HG02642 (cell line): ENCODE measurements around the gene HMGN2.

Experiments
- ATAC-seq: cut with Tn5 transposase; IDR thresholded peaks from one replicate; pipeline ENCODE4 v1.9.1; 2021; ENCODE audit warnings: mild to moderate bottlenecking; ENCODE audit not compliant: unreplicated experiment, poor library complexity

HMGN2 gene

DNA sequence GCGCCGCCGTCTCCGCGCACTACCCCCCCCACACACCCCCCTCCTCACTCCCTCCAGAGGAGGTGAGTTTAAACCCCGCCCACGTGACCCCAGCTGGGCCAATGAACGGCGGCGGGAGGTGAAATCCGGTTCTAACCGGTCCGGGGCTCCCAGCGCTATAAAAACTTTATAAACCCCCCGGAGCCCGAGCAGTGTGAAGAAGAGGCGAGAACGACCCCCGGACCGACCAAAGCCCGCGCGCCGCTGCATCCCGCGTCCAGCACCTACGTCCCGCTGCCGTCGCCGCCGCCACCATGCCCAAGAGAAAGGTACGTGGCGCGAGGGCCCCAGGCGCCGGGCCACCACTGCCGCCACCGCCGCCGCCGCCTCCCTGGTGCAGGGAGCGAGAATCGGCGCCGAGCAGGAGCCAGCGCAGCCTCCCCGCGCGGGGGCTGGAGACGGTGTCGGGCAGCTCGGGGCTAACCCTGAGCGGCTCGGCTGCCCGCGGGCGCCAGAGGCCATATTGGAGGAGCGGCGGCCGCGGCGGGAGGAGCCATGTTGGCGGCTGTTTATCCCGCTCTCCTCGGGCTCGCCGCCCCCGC lies at the start of gene HMGN2:
TSS of gene HMGN2 (plus strand) at position 121 of the 581 bp plus-strand sequence. CDS start at position 294, 173 bp downstream.
- peak; percentile 62 for ATAC-seq

- ATAC-seq: no peak
Observed at GRCh38 chr1:26429721-26430120, 42.5 kb upstream of the HMGN2 start.

GRCh38 chr1:26431979-26432695 lies 40.1 kb upstream of the HMGN2 start, which contains the start of gene DHDDS:
TSS of gene DHDDS (plus strand) at chr1:26432321. CDS start at chr1:26432946, 625 bp downstream.
- ATAC-seq: peak; percentile 98

GRCh38 chr1:26432793-26433192 lies 39.4 kb upstream of the HMGN2 start:
- no peak for ATAC-seq

GRCh38 chr1:26434161-26434752 lies 38.0 kb upstream of the HMGN2 start:
- ATAC-seq: no peak

- no peak for ATAC-seq
Observed at GRCh38 chr1:26438041-26438440, 34.2 kb upstream of the HMGN2 start.

DNA sequence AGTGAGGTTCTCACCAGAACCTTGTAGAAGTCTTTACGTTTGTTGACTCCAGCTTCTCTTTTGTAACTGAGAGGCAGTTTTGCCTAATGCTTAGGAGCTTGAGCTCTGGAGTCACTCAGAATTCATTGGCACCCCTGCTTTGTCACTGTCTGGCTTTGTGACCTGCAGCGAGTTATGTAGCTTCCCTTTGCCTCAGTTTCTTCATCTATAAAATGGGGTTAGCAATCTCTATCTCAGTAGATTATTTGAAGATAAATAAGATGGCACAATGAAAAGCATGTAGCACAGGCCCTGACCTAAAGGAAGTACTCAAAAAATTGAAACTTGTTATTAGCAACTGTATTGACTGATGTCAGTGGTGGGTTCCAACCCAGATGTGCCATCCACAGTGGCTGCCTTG lies 32.0 kb upstream of the HMGN2 start:
- no peak for ATAC-seq

DNA sequence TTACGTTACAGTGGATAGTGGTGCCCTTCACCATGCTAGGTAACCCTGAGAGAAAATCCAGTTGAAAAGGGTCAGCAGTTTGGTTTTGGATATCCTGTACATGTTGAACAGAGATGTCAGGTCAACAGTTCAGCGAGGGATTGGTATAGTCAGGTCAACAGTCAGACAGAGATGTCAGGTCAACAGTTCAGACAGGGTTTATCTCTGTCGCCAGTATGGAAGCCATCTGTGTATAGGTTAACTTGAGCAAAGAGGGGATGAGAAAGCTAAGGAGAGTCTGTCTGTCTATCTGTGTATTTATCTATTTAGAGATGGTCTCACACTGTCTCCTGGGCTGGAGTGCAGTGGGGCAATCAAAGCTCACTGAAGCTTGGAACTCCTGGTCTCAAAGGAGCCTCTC lies 22.4 kb upstream of the HMGN2 start:
- ATAC-seq: no peak

- ATAC-seq: no peak
Observed at GRCh38 chr1:26450908-26451307, 21.3 kb upstream of the HMGN2 start.

DNA sequence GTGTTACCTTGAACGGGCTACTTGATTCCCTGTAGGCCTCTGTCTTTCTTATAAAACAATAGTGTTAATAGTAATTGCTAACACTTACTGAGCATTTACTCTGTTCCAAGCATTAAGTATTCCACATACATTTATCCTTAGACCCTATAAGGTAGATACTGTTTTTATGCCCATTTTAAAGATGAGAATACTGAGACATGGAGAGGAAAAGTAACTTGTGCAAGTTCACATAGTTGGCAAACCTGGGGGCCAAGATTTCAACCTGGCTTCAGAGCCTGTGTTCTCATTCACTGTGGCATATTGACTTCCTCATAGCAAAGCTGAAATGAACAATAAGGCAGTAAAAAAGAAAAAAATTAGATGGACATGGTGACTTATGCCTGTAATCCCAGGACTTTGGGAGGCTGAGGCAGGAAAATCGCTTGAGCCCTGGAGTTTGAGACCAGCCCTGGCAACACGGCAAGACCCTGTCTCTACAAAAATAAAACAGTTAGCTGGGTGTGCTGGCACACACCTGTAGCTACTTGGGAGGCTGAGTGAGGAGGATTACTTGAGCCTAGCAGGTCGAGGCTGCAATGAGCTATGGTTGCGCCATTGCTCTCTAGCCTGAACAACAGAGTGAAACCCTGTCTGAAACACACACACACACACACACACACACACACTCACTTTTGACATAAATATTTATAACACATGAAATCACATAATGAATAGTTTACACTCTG lies 19.6 kb upstream of the HMGN2 start:
- ATAC-seq: no peak

GRCh38 chr1:26459148-26459547 lies 13.1 kb upstream of the HMGN2 start:
- no peak for ATAC-seq

DNA sequence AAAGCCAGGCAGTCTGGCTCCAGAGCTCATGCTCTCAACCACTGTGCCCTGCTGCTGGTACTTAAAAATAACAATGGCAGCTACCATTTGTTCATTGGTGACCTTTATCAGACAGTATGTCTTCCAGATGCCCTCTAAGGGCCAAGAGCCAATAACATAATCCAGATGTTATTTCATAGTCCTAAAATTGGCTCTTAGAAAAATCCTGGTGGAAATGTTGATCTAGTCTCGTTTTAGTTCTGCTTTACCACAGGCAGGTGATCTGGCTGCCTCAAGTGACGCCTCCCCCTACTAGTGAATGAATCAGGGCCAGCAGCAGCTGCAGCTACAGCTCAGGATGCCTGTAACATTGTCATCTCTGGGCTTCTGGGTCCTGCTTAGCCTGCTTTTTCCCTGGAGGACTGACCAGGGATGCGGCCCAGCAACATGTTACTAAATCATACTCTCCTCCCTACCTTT lies 12.6 kb upstream of the HMGN2 start:
- no peak for ATAC-seq

- ATAC-seq: no peak
Observed at GRCh38 chr1:26468911-26469310, 3.3 kb upstream of the HMGN2 start.

GRCh38 chr1:26469558-26469957 lies 2.7 kb upstream of the HMGN2 start:
- no peak for ATAC-seq

- ATAC-seq: no peak
Observed at GRCh38 chr1:26470878-26471497, 1.3 kb upstream of the HMGN2 start.

DNA sequence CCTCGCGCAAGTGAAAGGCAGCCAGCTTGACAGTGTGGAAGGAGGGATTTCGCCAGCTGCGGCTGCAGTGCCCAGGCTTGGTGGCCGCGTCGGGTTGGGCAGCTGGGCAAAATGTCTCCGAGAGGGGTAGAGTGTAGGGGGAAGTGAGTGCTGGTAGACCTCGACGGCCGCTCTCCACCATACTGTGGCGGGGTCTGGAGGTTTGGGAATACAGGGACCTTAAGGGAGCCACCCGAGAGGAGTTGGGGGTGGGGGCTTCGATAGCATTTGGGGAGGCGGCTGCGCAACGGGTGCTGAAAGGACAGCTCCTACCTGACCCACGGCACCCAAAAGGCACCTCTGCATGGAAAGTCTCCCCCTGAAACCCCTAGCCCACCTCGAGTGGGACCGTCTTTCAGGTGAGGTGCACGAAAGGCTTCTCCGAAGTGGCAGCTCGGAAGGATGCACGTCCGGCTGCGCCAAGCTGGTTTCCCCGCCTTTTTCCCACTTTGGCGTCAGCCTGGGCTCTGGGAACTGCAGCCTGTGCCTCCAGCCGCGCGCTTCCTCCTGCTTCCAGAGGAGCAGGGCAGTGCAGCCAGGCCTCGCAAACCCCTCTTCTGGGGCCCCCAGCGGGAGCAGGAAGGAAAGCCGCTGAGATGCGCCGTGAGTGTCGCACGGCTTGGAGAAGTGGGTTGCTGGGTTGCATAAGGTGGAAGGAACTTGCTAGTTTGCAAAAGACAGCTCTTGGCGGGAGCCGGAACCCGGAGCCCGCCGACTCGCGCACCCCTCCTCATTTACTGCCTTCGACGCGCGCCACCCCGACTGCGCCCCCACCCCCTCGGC lies 531 bp upstream of the HMGN2 start:
- peak; percentile 5 for ATAC-seq

DNA sequence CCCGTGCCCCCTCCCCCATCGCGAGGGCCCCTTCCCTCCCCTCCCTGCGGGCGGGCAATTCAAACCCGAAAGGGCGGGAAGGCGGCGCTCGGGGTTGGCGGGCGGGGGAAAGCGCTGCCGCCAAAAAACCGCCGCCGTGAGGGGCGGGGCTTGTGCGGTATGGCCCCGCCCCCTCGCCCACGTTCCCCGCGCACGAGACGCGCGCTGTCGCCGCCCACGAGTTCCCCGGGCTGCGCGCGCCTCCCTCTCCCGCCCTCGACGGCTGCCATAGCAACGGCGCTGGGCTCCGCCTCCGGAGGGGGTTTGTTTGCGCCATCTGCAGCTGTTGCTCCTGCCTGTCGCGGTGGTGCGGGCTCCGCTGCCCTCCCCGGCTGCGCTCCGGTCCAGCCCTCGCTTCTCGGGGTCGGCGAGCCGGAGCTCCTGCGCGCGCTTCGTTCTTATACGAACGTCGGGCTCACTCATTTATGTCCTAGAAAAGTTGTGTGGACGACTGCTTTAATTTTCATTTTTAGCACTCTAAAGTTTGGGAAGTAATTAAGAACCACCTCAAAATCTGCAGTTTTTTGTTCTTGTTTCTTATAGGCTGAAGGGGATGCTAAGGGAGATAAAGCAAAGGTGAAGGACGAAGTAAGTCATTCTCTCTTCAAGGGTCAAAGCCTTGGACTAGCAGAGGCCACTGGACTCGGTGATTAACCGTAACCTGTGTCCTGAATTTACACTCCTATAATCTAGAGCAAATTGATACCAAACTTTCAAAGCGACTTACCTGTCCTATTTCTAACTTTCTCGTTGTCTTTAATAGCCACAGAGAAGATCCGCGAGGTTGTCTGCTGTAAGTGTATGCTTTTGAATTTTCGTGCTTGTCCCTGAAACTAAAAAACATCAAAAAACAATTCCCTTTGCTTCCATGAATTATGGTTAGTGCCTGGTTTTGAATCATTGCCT lies 933 bp downstream of the HMGN2 start:
- peak; percentile 79 for ATAC-seq

GRCh38 chr1:26474818-26475217 lies 2.6 kb downstream of the HMGN2 start:
- ATAC-seq: no peak

DNA sequence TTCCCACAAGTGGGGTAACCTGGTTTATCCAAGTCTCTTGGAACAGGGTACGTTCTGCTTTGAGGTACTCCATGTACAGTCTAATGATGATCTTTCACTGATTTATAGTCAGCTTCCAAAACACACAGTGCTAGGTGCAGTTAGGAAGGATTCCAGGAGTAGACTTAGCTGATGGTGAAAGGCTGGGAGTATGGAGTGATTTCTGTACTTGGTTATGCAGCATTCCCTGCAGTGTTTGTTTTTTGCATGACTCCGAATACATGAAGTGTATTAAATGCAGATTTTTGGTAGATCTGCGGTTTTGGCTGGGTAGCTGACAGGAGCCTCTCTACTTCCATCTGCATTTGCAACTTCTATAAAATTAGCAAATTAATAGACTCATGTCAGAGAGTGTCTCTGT lies 3.7 kb downstream of the HMGN2 start:
- ATAC-seq: no peak
